Measurements from ENCODE around the gene HEBP1.

HEBP1 gene

DNA sequence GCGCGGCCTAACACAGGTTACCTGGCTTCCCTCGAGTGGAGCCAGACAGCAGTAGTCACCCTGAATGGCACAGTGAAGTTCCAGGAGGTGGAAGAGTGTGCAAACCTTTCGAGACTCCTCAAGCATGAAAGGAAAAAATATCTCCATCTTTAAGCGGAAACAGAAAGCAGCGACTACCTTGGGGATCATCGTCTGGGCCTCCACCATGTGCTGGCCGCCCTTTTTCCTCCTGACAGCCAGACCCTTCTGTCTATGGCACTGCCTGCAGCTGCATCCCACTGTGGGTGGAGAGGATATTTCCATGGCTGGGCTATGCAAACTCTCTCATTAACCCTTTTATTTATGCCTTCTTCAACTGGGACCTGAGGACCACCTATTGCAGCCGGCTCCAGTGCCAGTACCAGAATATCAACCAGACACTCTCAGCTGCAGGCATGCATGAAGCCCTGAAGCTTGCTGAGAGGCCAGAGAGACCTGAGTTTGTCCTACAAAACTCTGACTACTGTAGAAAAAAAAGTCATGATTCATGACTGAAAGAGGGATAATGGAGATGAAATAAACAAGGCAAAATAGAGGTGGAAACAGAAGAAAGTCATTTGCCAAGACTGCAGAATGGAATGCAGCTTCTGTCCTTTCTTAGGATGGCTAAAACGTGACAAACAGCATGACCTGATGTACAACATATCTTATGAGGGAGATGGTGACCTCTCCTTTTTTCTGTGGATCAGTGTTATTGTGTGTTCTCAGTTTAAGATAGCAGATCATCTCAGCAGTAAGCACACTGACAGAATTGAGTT is 2.4 kb upstream of the HEBP1 start:
- Histone ChIP-seq H3K4me2 (ENCODE audit: low read length) (no peak overlapping the region), H2AFZ (ENCODE audit: low read depth, low read length) (no peak overlapping the region), H3K27me3 (ENCODE audit: low read depth, low read length) (peaks cover 55% of the 10 kb centered on the region), H4K20me1 (ENCODE audit: insufficient read depth, low read length) (no peaks in the 10 kb centered on the region), H3K4me3 (ENCODE audit: low read length) (no peak overlapping the region), H3K79me2 (ENCODE audit: low read length) (no peaks in the 10 kb centered on the region), H3K36me3 (replicated peaks; ENCODE audit: low read depth, low read length) (no peaks in the 10 kb centered on the region), H3K27ac (ENCODE audit: low read length) (no peak overlapping the region), H3K9me3 (ENCODE audit: insufficient read depth, low read length) (no peaks in the 10 kb centered on the region), H3K9ac (ENCODE audit: low read length) (no peak overlapping the region), H3K4me1 (ENCODE audit: low read length) (no peaks in the 10 kb centered on the region)
- TF ChIP-seq, protein P1, sequence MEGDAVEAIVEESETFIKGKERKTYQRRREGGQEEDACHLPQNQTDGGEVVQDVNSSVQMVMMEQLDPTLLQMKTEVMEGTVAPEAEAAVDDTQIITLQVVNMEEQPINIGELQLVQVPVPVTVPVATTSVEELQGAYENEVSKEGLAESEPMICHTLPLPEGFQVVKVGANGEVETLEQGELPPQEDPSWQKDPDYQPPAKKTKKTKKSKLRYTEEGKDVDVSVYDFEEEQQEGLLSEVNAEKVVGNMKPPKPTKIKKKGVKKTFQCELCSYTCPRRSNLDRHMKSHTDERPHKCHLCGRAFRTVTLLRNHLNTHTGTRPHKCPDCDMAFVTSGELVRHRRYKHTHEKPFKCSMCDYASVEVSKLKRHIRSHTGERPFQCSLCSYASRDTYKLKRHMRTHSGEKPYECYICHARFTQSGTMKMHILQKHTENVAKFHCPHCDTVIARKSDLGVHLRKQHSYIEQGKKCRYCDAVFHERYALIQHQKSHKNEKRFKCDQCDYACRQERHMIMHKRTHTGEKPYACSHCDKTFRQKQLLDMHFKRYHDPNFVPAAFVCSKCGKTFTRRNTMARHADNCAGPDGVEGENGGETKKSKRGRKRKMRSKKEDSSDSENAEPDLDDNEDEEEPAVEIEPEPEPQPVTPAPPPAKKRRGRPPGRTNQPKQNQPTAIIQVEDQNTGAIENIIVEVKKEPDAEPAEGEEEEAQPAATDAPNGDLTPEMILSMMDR (IDR thresholded peaks at IDR 0.05; ENCODE audit: low read depth, low read length): no peak
- TF ChIP-seq EZH2phosphoT487 (IDR thresholded peaks at IDR 0.05; ENCODE audit: low read depth): no peak

DNA sequence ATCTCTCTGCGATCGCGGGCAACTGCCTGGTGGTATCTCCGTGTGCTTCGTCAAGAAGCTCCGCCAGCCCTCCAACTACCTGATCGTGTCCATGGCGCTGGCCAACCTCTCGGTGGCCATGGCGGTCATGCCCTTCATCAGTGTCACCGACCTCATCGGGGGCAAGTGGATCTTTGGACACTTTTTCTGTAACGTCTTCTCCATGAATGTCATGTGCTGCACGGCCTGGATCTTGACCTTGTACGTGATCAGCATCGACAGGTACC is 1.6 kb upstream of the HEBP1 start:
- H3K27ac ChIP-seq (ENCODE audit: low read length): no peak overlapping the region
- no peak for TF ChIP-seq EZH2phosphoT487 (IDR thresholded peaks at IDR 0.05; ENCODE audit: low read depth)
- TF ChIP-seq, protein P1 (IDR thresholded peaks at IDR 0.05; ENCODE audit: low read depth, low read length): no peak
- H3K79me2 ChIP-seq (ENCODE audit: low read length): no peaks in the 10 kb centered on the region
- peaks cover 58% of the 10 kb centered on the region for H3K27me3 ChIP-seq (ENCODE audit: low read depth, low read length)
- H3K4me1 ChIP-seq (ENCODE audit: low read length): no peaks in the 10 kb centered on the region
- H3K9me3 ChIP-seq (ENCODE audit: insufficient read depth, low read length): no peaks in the 10 kb centered on the region
- H2AFZ ChIP-seq (ENCODE audit: low read depth, low read length): no peak overlapping the region
- peak overlapping the region; percentile 79 for H3K4me3 ChIP-seq (ENCODE audit: low read length)
- no peak overlapping the region for H3K9ac ChIP-seq (ENCODE audit: low read length)
- no peaks in the 10 kb centered on the region for H3K36me3 ChIP-seq (replicated peaks; ENCODE audit: low read depth, low read length)
- peak overlapping the region; percentile 73 for H3K4me2 ChIP-seq (ENCODE audit: low read length)
- no peaks in the 10 kb centered on the region for H4K20me1 ChIP-seq (ENCODE audit: insufficient read depth, low read length)

DNA sequence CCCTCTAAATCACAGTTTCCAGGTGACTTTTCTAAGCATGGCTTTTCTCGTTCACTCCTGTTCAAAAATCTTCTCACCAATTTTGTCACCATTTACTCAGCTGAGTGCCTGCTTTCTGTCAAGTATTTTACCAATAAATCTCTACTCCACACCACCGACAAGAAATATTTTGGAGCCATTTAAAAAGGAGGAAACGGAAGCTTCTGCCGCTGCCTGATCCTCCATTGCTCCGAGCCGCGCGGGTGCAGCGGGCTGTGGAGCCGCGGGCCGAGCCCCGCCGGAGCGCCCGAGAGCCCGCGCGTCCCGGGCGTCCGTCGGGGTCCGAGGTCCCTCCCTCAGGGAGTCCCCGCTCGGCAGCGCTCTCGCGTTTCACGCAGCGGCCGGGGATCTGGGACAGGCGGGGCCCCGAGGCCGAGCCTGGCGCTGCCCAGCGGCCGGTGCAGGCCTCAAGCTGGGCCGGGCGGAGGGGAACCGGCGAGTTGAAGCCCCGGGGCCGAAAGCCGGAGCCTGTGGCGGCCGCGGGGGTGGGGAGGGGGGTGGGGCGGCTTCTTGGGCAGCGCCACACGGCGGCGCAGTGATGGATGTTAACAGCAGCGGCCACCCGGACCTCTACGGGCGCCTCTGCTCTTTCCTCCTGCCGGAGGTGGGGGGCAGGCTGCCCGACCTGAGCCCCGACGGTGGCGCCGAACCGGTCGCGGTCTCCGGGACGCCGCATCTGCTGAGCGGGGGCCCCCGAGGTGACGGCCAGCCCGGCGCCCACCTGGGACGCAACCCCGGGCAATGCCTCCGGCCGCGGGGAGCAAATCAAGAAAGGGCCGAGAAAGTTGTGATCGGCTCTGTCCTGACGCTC is 1.1 kb upstream of the HEBP1 start:
- Histone ChIP-seq H3K27me3 (ENCODE audit: low read depth, low read length) (peaks cover 58% of the 10 kb centered on the region), H3K27ac (ENCODE audit: low read length) (no peak overlapping the region)
- TF ChIP-seq, protein P1 (IDR thresholded peaks at IDR 0.05; ENCODE audit: low read depth, low read length): 0 out of 2 replicates have a peak, but pooled peaks have one; percentile 6
- TF ChIP-seq EZH2phosphoT487 (IDR thresholded peaks at IDR 0.05; ENCODE audit: low read depth): no peak

DNA sequence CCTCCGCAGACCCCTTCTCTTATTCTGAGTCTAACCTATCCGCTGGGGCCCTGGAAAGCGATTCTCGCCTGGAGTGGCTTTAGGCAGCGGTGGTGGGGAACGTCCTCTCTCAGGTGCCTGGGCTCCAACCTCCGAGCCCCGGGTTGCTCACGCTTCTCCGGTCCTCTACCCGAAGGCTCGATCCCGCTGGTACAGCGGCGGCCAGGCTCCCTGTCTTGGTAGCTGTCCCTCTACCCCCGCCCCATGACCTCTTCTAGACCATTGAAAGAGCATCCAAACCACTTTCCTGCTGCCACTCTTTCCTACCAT is 505 bp upstream of the HEBP1 start:
- no peak overlapping the region for H3K27ac ChIP-seq (ENCODE audit: low read length)
- H3K79me2 ChIP-seq (ENCODE audit: low read length): no peaks in the 10 kb centered on the region
- TF ChIP-seq, protein P1 (IDR thresholded peaks at IDR 0.05; ENCODE audit: low read depth, low read length): no peak
- TF ChIP-seq EZH2phosphoT487 (IDR thresholded peaks at IDR 0.05; ENCODE audit: low read depth): no peak

More for the DNA sequence above, 1.1 kb upstream of the HEBP1 start:
- peak overlapping the region; percentile 32 for H2AFZ ChIP-seq (ENCODE audit: low read depth, low read length)
- H3K79me2 ChIP-seq (ENCODE audit: low read length): no peaks in the 10 kb centered on the region
- H4K20me1 ChIP-seq (ENCODE audit: insufficient read depth, low read length): no peaks in the 10 kb centered on the region
- peak overlapping the region; percentile 31 for H3K9ac ChIP-seq (ENCODE audit: low read length)
- peak overlapping the region; percentile 79 for H3K4me3 ChIP-seq (ENCODE audit: low read length)
- H3K4me2 ChIP-seq (ENCODE audit: low read length): peak overlapping the region; percentile 73
- no peaks in the 10 kb centered on the region for H3K4me1 ChIP-seq (ENCODE audit: low read length)
- no peaks in the 10 kb centered on the region for H3K36me3 ChIP-seq (replicated peaks; ENCODE audit: low read depth, low read length)
- H3K9me3 ChIP-seq (ENCODE audit: insufficient read depth, low read length): no peaks in the 10 kb centered on the region

More for the DNA sequence above, 505 bp upstream of the HEBP1 start:
- H3K9ac ChIP-seq (ENCODE audit: low read length): peak overlapping the region; percentile 31
- H3K9me3 ChIP-seq (ENCODE audit: insufficient read depth, low read length): no peaks in the 10 kb centered on the region
- H2AFZ ChIP-seq (ENCODE audit: low read depth, low read length): peak overlapping the region; percentile 32
- H3K27me3 ChIP-seq (ENCODE audit: low read depth, low read length): peaks cover 62% of the 10 kb centered on the region
- peak overlapping the region; percentile 73 for H3K4me2 ChIP-seq (ENCODE audit: low read length)
- H4K20me1 ChIP-seq (ENCODE audit: insufficient read depth, low read length): no peaks in the 10 kb centered on the region
- H3K4me3 ChIP-seq (ENCODE audit: low read length): peak overlapping the region; percentile 79
- H3K36me3 ChIP-seq (replicated peaks; ENCODE audit: low read depth, low read length): no peaks in the 10 kb centered on the region
- no peaks in the 10 kb centered on the region for H3K4me1 ChIP-seq (ENCODE audit: low read length)

All from OCI-LY3 (cell line).